Measurements from ENCODE around the gene APOE. TPM values are rescaled to one million over a fixed set of nuclear protein-coding genes. Genes with fewer than 3 reads are reported as not detected.
"Not testable (repeated sequence)": the region's sequence is repeated elsewhere in the genome, so short reads cannot be mapped to it uniquely, and the experiment has no call there.

Gene APOE
- total RNA-seq, 1 donor = 1.6 TPM

DNA sequence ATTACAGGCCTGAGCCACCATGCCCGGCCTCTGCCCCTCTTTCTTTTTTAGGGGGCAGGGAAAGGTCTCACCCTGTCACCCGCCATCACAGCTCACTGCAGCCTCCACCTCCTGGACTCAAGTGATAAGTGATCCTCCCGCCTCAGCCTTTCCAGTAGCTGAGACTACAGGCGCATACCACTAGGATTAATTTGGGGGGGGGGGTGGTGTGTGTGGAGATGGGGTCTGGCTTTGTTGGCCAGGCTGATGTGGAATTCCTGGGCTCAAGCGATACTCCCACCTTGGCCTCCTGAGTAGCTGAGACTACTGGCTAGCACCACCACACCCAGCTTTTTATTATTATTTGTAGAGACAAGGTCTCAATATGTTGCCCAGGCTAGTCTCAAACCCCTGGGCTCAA is 4.2 kb downstream of the APOE start:
- TF ChIP-seq, protein P1, sequence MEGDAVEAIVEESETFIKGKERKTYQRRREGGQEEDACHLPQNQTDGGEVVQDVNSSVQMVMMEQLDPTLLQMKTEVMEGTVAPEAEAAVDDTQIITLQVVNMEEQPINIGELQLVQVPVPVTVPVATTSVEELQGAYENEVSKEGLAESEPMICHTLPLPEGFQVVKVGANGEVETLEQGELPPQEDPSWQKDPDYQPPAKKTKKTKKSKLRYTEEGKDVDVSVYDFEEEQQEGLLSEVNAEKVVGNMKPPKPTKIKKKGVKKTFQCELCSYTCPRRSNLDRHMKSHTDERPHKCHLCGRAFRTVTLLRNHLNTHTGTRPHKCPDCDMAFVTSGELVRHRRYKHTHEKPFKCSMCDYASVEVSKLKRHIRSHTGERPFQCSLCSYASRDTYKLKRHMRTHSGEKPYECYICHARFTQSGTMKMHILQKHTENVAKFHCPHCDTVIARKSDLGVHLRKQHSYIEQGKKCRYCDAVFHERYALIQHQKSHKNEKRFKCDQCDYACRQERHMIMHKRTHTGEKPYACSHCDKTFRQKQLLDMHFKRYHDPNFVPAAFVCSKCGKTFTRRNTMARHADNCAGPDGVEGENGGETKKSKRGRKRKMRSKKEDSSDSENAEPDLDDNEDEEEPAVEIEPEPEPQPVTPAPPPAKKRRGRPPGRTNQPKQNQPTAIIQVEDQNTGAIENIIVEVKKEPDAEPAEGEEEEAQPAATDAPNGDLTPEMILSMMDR (IDR thresholded peaks at IDR 0.05; ENCODE audit: insufficient read depth, low read length) = no peak
- H3K4me3 ChIP-seq (ENCODE audit: low read depth, low read length) = no peak overlapping the region
- DNase-seq (ENCODE audit: low read depth) = no peak

DNA sequence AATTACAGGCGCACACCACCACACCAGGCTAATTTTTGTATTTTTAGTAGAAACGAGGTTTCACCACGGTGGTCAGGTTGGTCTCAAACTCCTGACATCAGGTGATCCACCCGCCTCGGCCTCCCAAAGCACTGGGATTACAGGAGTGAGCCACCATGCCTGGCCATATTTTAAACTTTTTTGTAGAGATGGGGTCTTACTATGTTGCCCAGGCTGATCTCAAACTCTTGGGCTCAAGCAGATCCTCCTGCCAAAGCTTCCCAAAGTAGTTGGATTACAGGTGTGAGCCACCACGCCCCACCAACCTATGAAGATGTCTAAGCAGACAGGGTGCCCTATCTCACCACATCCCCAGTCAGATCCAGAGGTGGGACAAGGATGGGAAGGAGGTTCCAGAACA is 6.3 kb downstream of the APOE start:
- not testable (repeated sequence) for H3K4me3 ChIP-seq (ENCODE audit: low read depth, low read length); DNase-seq (ENCODE audit: low read depth)

DNA sequence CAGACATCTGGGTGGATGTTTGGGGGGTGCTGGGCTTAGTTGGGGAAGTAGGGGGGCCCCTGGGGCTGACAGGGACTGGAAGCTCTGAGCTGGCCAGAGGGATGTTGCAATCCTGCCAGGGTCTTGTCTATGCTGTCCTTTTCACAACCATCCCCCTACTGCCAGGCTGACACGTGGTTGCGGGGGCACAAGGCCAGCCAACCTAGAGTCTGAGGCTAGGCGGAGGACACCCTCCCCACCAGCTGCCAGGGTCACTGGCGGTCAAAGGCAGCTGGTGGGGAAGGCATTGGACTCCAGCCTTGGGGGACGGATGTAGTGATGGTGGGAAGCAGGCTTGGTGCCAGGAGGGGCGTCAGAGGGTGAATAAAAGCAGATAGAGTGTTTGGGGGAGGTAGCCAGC is 7.3 kb downstream of the APOE start:
- H3K4me3 ChIP-seq (ENCODE audit: low read depth, low read length) = no peak overlapping the region
- DNase-seq (ENCODE audit: low read depth) = no peak
- TF ChIP-seq, protein P1 (IDR thresholded peaks at IDR 0.05; ENCODE audit: insufficient read depth, low read length) = no peak

GRCh38 chr19:44913512-44914432 is 8.2 kb downstream of the APOE start:
- H3K4me3 ChIP-seq (ENCODE audit: low read depth, low read length); DNase-seq (ENCODE audit: low read depth): not testable (repeated sequence)

GRCh38 chr19:44914433-44915206 is 9.0 kb downstream of the APOE start, which contains the start of gene APOC1:
Gene APOC1, plus strand, starts transcription at chr19:44914608. Its CDS starts 284 bp downstream, at chr19:44914892.
- DNase-seq (ENCODE audit: low read depth) = peak; percentile 75
- H3K4me3 ChIP-seq (ENCODE audit: low read depth, low read length) = peak within 1 kb of the TSS; percentile 68

- TF ChIP-seq, protein P1 (IDR thresholded peaks at IDR 0.05; ENCODE audit: insufficient read depth, low read length) = no peak
- DNase-seq (ENCODE audit: low read depth) = no peak
These were observed 18.7 kb downstream of the APOE start for GRCh38 chr19:44924243-44924725.

GRCh38 chr19:44925114-44925891 is 19.7 kb downstream of the APOE start:
- peak; percentile 58 for DNase-seq (ENCODE audit: low read depth)
- TF ChIP-seq, protein P1 (IDR thresholded peaks at IDR 0.05; ENCODE audit: insufficient read depth, low read length) = no peak

More at GRCh38 chr19:44924243-44924725, 18.7 kb downstream of the APOE start:
- H3K4me3 ChIP-seq (ENCODE audit: low read depth, low read length) = no peak overlapping the region

DNA sequence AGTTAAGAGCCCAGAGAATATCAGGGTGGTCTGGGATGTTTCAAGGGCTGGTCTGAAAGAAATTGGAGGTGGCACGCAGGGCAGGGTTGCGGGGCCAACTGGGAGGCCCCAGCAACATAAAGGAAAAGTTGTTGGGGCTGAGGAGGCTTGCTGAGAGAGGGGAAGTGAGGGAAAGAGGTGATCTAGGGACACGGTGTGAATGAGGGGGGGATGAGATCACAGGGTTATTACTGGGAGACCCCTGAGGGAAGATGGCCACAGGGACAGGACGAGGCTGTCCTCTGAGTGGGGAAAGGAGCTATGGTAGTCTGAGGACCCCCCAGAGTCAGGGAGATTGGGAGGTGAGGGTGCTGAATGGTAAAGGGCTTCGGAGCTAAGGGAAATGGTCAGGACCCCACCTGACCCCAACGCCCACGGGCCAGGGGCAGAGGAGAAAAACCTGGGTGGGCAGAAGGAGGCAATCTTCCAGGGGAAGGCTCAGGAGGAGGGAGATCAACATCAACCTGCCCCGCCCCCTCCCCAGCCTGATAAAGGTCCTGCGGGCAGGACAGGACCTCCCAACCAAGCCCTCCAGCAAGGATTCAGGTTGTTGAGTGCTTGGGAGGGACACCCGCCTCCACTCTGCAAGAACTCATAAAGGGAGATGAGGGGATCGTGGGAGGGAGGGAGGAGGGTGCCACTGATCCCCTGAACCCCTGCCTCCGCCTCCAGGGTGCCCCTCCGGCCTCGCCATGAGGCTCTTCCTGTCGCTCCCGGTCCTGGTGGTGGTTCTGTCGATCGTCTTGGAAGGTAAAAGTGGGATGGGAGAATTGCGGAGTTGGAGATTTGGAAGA is 20.9 kb downstream of the APOE start:
- DNase-seq (ENCODE audit: low read depth) = not testable (repeated sequence)
- H3K4me3 ChIP-seq (ENCODE audit: low read depth, low read length) = peak overlapping the region; percentile 33

More at GRCh38 chr19:44925114-44925891, 19.7 kb downstream of the APOE start:
- no peak overlapping the region for H3K4me3 ChIP-seq (ENCODE audit: low read depth, low read length)
